Spleen (tissue), 11 donors: Measurements from ENCODE around the gene PDE4D. TPM values are rescaled to one million over a fixed set of nuclear protein-coding genes. Genes with fewer than 3 reads are reported as not detected.

Source experiments
- DNase-seq: peaks from one replicate; pipeline ENCODE4 v3.0.0-alpha.2; 2020
- H3K27ac ChIP-seq, 8 donors: fragments of 200-600 bp; sonication (generic) in 7 of 8; 1 replicate in 4 of 8; 2 replicates in 4 of 8; pipeline versions ENCODE4 v1.5.0 to v1.8.0; 2016 to 2021; ENCODE audit warnings: inconsistent platforms in 4 of 8, mild to moderate bottlenecking in 4 of 8, moderate library complexity in 1 of 8
- H3K27me3 ChIP-seq, 7 donors: fragments of 200-600 bp; sonication (generic) in 6 of 7; replicated peaks in 1 of 7; 1 replicate in 4 of 7; 2 replicates in 3 of 7; pipeline versions ENCODE4 v1.5.0 to v1.8.0; 2016 to 2021; ENCODE audit warnings: inconsistent platforms in 3 of 7, mild to moderate bottlenecking in 1 of 7
- H3K36me3 ChIP-seq, 6 donors: fragments of 200-600 bp; sonication (generic) in 5 of 6; 1 replicate in 4 of 6; 2 replicates in 2 of 6; pipeline versions ENCODE4 v1.5.0 to v1.8.0; 2016 to 2021; ENCODE audit warnings: inconsistent platforms in 2 of 6
- H3K4me1 ChIP-seq, 6 donors: fragments of 200-600 bp; sonication (generic) in 5 of 6; 1 replicate in 3 of 6; 2 replicates in 3 of 6; pipeline versions ENCODE4 v1.5.0 to v1.8.0; 2016 to 2021; ENCODE audit warnings: inconsistent platforms in 3 of 6
- H3K4me3 ChIP-seq, 8 donors: fragments of 200-600 bp; sonication (generic) in 7 of 8; 1 replicate in 4 of 8; 2 replicates in 4 of 8; pipeline versions ENCODE4 v1.5.0 to v1.8.0; 2016 to 2021; ENCODE audit warnings: inconsistent platforms in 4 of 8, mild to moderate bottlenecking in 4 of 8, moderate library complexity in 2 of 8
- H3K9me3 ChIP-seq, 8 donors: fragments of 200-600 bp; sonication (generic) in 7 of 8; 1 replicate in 4 of 8; 2 replicates in 4 of 8; pipeline versions ENCODE4 v1.5.0 to v1.8.0; 2016 to 2021; ENCODE audit warnings: inconsistent platforms in 4 of 8
- POLR2A ChIP-seq, 3 donors: fragments of 450-650 bp; IDR thresholded peaks; one replicate each; pipeline ENCODE4 v1.5.1; 2017; ENCODE audit warnings: antibody characterized with exemption in 3 of 3, mild to moderate bottlenecking in 1 of 3
- POLR2AphosphoS5 ChIP-seq, 3 donors: sonication (generic); formaldehyde crosslinking; IDR thresholded peaks; one replicate each; pipeline ENCODE4 v1.5.1; 2017; ENCODE audit warnings: antibody characterized with exemption in 3 of 3
- WGBS, 5 donors: extraction: QIAGEN DNeasy Blood & Tissue Kit in 3 of 5; methylation state at CpG; one replicate each; pipeline versions ENCODE4 v1.1.5 to v1.1.7; 2013 to 2018; 5-methylcytosine and 5-hydroxymethylcytosine counted together
- intact Hi-C: fragments of 100-400 bp; cut with DNase I; formaldehyde crosslinking; loops from one replicate; pipeline ENCODE4 v1.15.0; 2023; ENCODE audit warnings: low total_unique reads
- polyA plus RNA-seq, 3 donors: library from polyadenylated mRNA; stranded (reverse); fragments of 200-250 nt; gene quantifications; one replicate each; pipeline ENCODE4 v1.2.1, GENCODE V29; 2013
- total RNA-seq, 7 donors: library from RNA; depleted of rRNA in 3 of 7; stranded (reverse); fragments of >200 nt in 3 of 7; fragmentation: NEBNext Ultra II Directional in 4 of 7; extraction: Animal tissue kit (Norgen Biotek cat#: 25700) in 4 of 7; gene quantifications; one replicate each; pipeline versions ENCODE4 v1.1.0 to v1.2.1, GENCODE V29; 2016 to 2021
- TF ChIP-seq, protein P1 (sequence below), 11 experiments: fragments of 200-600 bp in 7 of 11; fragments of 450-650 bp in 4 of 11; sonication (generic) in 4 of 11; IDR thresholded peaks in 8 of 11; conservative IDR thresholded peaks in 3 of 11; 1 replicate in 7 of 11; 2 replicates in 4 of 11; pipeline versions ENCODE4 v1.4.0 to v1.8.0; 2016 to 2021; ENCODE audit warnings: antibody characterized with exemption in 11 of 11, inconsistent platforms in 4 of 11, mild to moderate bottlenecking in 1 of 11
- donor health status: healthy with polysubstance abuse.
- donor health status: DM: no; HTN: no; CAD: no; lungs with moderate emphysema.
- donor health status: DM: no; HTN: no; CAD: no.
- donor health status: Bipolar disorder and iron deficiency.
- donor health status: healthy.
- donor health status: DM: no; HTN: no; CAD: no.
- donor health status: DM: yes; HTN: yes; CAD: no.

Gene PDE4D
- total and polyA plus RNA-seq, 10 donors = 0.88 to 51.8 (median 18.2) TPM

- no peak overlapping the region for H3K4me3 ChIP-seq
- H3K9me3 ChIP-seq = no peaks in the 10 kb centered on the region
- 72 to 77% (median 74%) methylated on average over 4 of the region's 4 CpGs for WGBS, 5 donors
- no peak overlapping the region for H3K27ac ChIP-seq
- no peaks in the 10 kb centered on the region for H3K4me1 ChIP-seq
- intact Hi-C loops = no loop called here
- TF ChIP-seq POLR2AphosphoS5 (IDR thresholded peaks at IDR 0.05) = no peak
- TF ChIP-seq, protein P1, sequence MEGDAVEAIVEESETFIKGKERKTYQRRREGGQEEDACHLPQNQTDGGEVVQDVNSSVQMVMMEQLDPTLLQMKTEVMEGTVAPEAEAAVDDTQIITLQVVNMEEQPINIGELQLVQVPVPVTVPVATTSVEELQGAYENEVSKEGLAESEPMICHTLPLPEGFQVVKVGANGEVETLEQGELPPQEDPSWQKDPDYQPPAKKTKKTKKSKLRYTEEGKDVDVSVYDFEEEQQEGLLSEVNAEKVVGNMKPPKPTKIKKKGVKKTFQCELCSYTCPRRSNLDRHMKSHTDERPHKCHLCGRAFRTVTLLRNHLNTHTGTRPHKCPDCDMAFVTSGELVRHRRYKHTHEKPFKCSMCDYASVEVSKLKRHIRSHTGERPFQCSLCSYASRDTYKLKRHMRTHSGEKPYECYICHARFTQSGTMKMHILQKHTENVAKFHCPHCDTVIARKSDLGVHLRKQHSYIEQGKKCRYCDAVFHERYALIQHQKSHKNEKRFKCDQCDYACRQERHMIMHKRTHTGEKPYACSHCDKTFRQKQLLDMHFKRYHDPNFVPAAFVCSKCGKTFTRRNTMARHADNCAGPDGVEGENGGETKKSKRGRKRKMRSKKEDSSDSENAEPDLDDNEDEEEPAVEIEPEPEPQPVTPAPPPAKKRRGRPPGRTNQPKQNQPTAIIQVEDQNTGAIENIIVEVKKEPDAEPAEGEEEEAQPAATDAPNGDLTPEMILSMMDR (IDR thresholded peaks at IDR 0.05 in 8 of 11, conservative IDR thresholded peaks at IDR 0.05 in 3 of 11) = peak in 8 of 11 experiments; percentile 38 to 62 (median 56)
- H3K36me3 ChIP-seq = no peaks in the 10 kb centered on the region
- no peak for DNase-seq
- H3K27me3 ChIP-seq = no peaks in the 10 kb centered on the region
These were observed 168.8 kb downstream of the PDE4D start for GRCh38 chr5:59724482-59725391.

DNA sequence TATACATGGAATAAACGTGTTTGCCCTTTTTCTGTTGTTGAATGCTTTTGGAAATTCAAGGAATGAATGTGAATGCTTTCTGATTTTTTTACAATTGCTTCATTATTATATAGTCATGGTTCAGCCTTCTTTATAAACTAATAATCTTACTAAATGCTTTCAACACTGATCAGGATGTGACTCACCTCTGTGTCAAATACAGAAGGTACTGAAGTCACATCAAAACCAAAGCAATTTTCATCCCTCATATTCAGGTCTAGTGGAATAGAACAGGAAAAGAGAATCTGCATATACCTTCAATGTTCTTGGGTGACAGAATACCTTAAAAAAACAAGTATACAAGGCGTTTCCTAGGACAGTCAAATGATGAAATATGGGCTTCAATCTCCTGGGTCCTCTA is 170.7 kb downstream of the PDE4D start:
- intact Hi-C loops = no loop called here
- TF ChIP-seq POLR2AphosphoS5 (IDR thresholded peaks at IDR 0.05) (no peak), POLR2A (IDR thresholded peaks at IDR 0.05) (no peak)
- TF ChIP-seq, protein P1 (IDR thresholded peaks at IDR 0.05 in 8 of 11, conservative IDR thresholded peaks at IDR 0.05 in 3 of 11) = no peak
- H3K4me1 ChIP-seq = no peaks in the 10 kb centered on the region
- no peak overlapping the region for H3K27ac ChIP-seq
- no peaks in the 10 kb centered on the region for H3K9me3 ChIP-seq
- no peaks in the 10 kb centered on the region for H3K27me3 ChIP-seq
- no peak overlapping the region for H3K4me3 ChIP-seq
- WGBS, 5 donors = 64 to 89% (median 74%) methylated on average over 2 of the region's 2 CpGs
- H3K36me3 ChIP-seq = no peaks in the 10 kb centered on the region
- DNase-seq = no peak

DNA sequence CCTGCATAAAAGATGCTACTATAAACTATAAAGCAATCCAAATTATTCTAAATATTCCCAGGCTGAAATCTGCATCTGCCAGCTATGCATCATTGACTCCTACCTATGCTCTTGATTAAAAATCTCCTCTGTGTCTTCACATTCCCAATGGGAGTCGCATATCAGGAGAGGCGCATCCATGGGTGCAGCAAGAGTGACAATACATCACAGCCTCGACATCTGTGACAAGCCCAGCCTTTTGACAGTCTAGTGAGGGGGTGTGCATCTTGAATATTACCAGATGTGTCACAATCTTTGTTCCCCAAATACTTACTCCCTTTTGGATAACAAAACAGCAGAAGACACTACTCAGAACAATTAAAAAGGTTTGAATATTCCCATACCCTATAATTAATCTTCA is 171.8 kb downstream of the PDE4D start:
- TF ChIP-seq POLR2AphosphoS5 (IDR thresholded peaks at IDR 0.05) = no peak
- TF ChIP-seq, protein P1 (IDR thresholded peaks at IDR 0.05 in 8 of 11, conservative IDR thresholded peaks at IDR 0.05 in 3 of 11) = no peak
- TF ChIP-seq POLR2A (IDR thresholded peaks at IDR 0.05) = no peak
- Histone ChIP-seq H3K27me3 (no peaks in the 10 kb centered on the region), H3K9me3 (no peaks in the 10 kb centered on the region), H3K4me1 (no peaks in the 10 kb centered on the region), H3K4me3 (no peak overlapping the region), H3K27ac (no peak overlapping the region), H3K36me3 (no peaks in the 10 kb centered on the region)
- intact Hi-C loops = no loop called here
- WGBS, 5 donors = 73 to 92% (median 88%) methylated on average over 3 of the region's 3 CpGs
- no peak for DNase-seq

- Histone ChIP-seq H3K27me3 (no peaks in the 10 kb centered on the region), H3K4me1 (no peaks in the 10 kb centered on the region), H3K4me3 (no peak overlapping the region), H3K27ac (no peak overlapping the region), H3K36me3 (no peaks in the 10 kb centered on the region), H3K9me3 (no peaks in the 10 kb centered on the region)
- no peak for DNase-seq
- intact Hi-C loops = no loop called here
- TF ChIP-seq POLR2AphosphoS5 (IDR thresholded peaks at IDR 0.05) = no peak
- no peak for TF ChIP-seq POLR2A (IDR thresholded peaks at IDR 0.05)
- TF ChIP-seq, protein P1 (IDR thresholded peaks at IDR 0.05 in 8 of 11, conservative IDR thresholded peaks at IDR 0.05 in 3 of 11) = no peak
- WGBS, 5 donors = 93 to 100% (median 95%) methylated on average over 1 of the region's 1 CpG
These were observed 173.5 kb downstream of the PDE4D start for GRCh38 chr5:59720063-59720462.
